B cell (primary cell): ENCODE data around the gene BMP2K.

ENCODE experiments used
- CTCF ChIP-seq: fragments of 200-600 bp; IDR thresholded peaks from one replicate; pipeline ENCODE4 v1.8.0; 2022; ENCODE audit warnings: antibody characterized with exemption, mild to moderate bottlenecking
- EZH2 ChIP-seq: IDR thresholded peaks from 2 replicates; pipeline ENCODE4 v1.6.1; 2012; ENCODE audit warnings: borderline replicate concordance, low read depth, mild to moderate bottlenecking, moderate library complexity, low read length; ENCODE audit not compliant: insufficient read depth, poor library complexity, severe bottlenecking

- TF ChIP-seq EZH2 = no peak
- TF ChIP-seq CTCF = no peak
These were observed 40.5 kb upstream of the BMP2K start for GRCh38 chr4:78735697-78736096.
